HEK293 (cell line): ENCODE measurements around the gene PRRT1B.

ENCODE experiments used
- ZBTB7A ChIP-seq: fragments of 450-650 bp; formaldehyde crosslinking; IDR thresholded peaks from 2 replicates; pipeline ENCODE4 v1.5.1; 2016; ENCODE audit warnings: low read depth, missing biosample characterization, missing genetic modification characterization
- ZNF274 ChIP-seq, 2 experiments: fragments of 200-500 bp in 1 of 2; fragments of 450-650 bp in 1 of 2; sonication (Bioruptor generic) in 1 of 2; formaldehyde crosslinking in 1 of 2; IDR thresholded peaks; 2 replicates each; pipeline versions ENCODE4 v1.5.1 to v1.6.1; 2014 to 2016; ENCODE audit warnings: borderline replicate concordance in 1 of 2, inconsistent platforms in 1 of 2, low read length in 1 of 2, missing biosample characterization in 1 of 2, missing genetic modification characterization in 1 of 2
- TF ChIP-seq, protein P1 (sequence below): IDR thresholded peaks from 2 replicates; pipeline ENCODE4 v1.6.1; 2011; ENCODE audit warnings: mild to moderate bottlenecking, low read depth, low read length, borderline replicate concordance
- TF ChIP-seq, protein P2 (sequence below): fragments of 450-650 bp; formaldehyde crosslinking; IDR thresholded peaks from 2 replicates; pipeline ENCODE4 v1.5.1; 2016; ENCODE audit warnings: missing biosample characterization, missing genetic modification characterization

DNA sequence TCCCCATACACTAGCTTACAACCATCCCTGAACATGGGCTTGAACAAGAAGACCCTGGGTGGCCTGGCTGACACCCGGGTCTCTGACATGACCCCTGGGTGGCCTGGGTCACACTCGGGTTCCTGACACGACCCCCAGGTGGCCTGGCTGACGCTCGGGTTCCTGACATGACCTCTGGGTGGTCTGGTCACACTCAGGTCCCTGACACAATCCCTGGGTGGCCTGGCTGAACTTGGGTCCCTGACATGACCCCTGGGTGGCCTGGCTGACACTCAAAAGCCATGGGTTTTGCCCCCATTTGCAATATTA is 38.0 kb downstream of the PRRT1B start:
- TF ChIP-seq, protein P1, sequence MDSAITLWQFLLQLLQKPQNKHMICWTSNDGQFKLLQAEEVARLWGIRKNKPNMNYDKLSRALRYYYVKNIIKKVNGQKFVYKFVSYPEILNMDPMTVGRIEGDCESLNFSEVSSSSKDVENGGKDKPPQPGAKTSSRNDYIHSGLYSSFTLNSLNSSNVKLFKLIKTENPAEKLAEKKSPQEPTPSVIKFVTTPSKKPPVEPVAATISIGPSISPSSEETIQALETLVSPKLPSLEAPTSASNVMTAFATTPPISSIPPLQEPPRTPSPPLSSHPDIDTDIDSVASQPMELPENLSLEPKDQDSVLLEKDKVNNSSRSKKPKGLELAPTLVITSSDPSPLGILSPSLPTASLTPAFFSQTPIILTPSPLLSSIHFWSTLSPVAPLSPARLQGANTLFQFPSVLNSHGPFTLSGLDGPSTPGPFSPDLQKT: no peak
- TF ChIP-seq, protein P2, sequence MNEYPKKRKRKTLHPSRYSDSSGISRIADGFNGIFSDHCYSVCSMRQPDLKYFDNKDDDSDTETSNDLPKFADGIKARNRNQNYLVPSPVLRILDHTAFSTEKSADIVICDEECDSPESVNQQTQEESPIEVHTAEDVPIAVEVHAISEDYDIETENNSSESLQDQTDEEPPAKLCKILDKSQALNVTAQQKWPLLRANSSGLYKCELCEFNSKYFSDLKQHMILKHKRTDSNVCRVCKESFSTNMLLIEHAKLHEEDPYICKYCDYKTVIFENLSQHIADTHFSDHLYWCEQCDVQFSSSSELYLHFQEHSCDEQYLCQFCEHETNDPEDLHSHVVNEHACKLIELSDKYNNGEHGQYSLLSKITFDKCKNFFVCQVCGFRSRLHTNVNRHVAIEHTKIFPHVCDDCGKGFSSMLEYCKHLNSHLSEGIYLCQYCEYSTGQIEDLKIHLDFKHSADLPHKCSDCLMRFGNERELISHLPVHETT: no peak
- TF ChIP-seq ZBTB7A (tag by site-specific recombination) (no peak), ZNF274 (IDR thresholded peaks at IDR 0.05; ENCODE audit: low read length) (no peak), ZNF274 (tag by site-specific recombination; IDR thresholded peaks at IDR 0.05; ENCODE audit: borderline replicate concordance) (no peak)
